ENCODE measurements around the gene HUS1.
"Not testable (repeated sequence)": the region's sequence is repeated elsewhere in the genome, so short reads cannot be mapped to it uniquely, and the experiment has no call there.

GRCh38 chr7:47942651-47943050 is 36.8 kb downstream of the HUS1 start:
- TF ChIP-seq CTCF, POLR2A (IDR thresholded peaks at IDR 0.05): not testable (repeated sequence)

Data from body of pancreas (tissue), 4 donors.